ENCODE results near the gene LARP7.

Gene LARP7

GRCh38 chr4:112626228-112626627 lies 10.7 kb upstream of the LARP7 start:
- TF ChIP-seq POLR2AphosphoS5 (IDR thresholded peaks at IDR 0.05; ENCODE audit: low read depth, low read length) (no peak), TAF1 (IDR thresholded peaks at IDR 0.05; ENCODE audit: borderline replicate concordance, insufficient read depth, low read length) (no peak), REST (IDR thresholded peaks at IDR 0.05; ENCODE audit: insufficient read depth in 1 of 2, low read depth in 2 of 2, low read length in 2 of 2) (no peak), FOXP2 (optimal IDR thresholded peaks at IDR 0.05; ENCODE audit: borderline replicate concordance, extremely low read depth, extremely low read length, insufficient read depth) (no peak), SIN3A (IDR thresholded peaks at IDR 0.05; ENCODE audit: borderline replicate concordance, insufficient read depth, low read length) (no peak)

- TF ChIP-seq POLR2AphosphoS5 (IDR thresholded peaks at IDR 0.05; ENCODE audit: low read depth, low read length) (no peak), REST (IDR thresholded peaks at IDR 0.05; ENCODE audit: insufficient read depth in 1 of 2, low read depth in 2 of 2, low read length in 2 of 2) (no peak), FOXP2 (optimal IDR thresholded peaks at IDR 0.05; ENCODE audit: borderline replicate concordance, extremely low read depth, extremely low read length, insufficient read depth) (no peak), TAF1 (IDR thresholded peaks at IDR 0.05; ENCODE audit: borderline replicate concordance, insufficient read depth, low read length) (no peak), SIN3A (IDR thresholded peaks at IDR 0.05; ENCODE audit: borderline replicate concordance, insufficient read depth, low read length) (no peak)
Measured at GRCh38 chr4:112633477-112634235, 3.3 kb upstream of the LARP7 start.

- TF ChIP-seq POLR2AphosphoS5 (IDR thresholded peaks at IDR 0.05; ENCODE audit: low read depth, low read length) (no peak), SIN3A (IDR thresholded peaks at IDR 0.05; ENCODE audit: borderline replicate concordance, insufficient read depth, low read length) (no peak), REST (IDR thresholded peaks at IDR 0.05; ENCODE audit: insufficient read depth in 1 of 2, low read depth in 2 of 2, low read length in 2 of 2) (no peak), FOXP2 (optimal IDR thresholded peaks at IDR 0.05; ENCODE audit: borderline replicate concordance, extremely low read depth, extremely low read length, insufficient read depth) (no peak), TAF1 (IDR thresholded peaks at IDR 0.05; ENCODE audit: borderline replicate concordance, insufficient read depth, low read length) (no peak; the same call in 1 of the 2 replicates)
Measured at GRCh38 chr4:112637552-112637866, 566 bp downstream of the LARP7 start.

GRCh38 chr4:112642526-112642925 lies 5.6 kb downstream of the LARP7 start:
- no peak for TF ChIP-seq TAF1 (IDR thresholded peaks at IDR 0.05; ENCODE audit: borderline replicate concordance, insufficient read depth, low read length)
- TF ChIP-seq FOXP2 (optimal IDR thresholded peaks at IDR 0.05; ENCODE audit: borderline replicate concordance, extremely low read depth, extremely low read length, insufficient read depth), result no peak
- TF ChIP-seq REST (IDR thresholded peaks at IDR 0.05; ENCODE audit: insufficient read depth in 1 of 2, low read depth in 2 of 2, low read length in 2 of 2), result no peak
- no peak for TF ChIP-seq POLR2AphosphoS5 (IDR thresholded peaks at IDR 0.05; ENCODE audit: low read depth, low read length)
- no peak for TF ChIP-seq SIN3A (IDR thresholded peaks at IDR 0.05; ENCODE audit: borderline replicate concordance, insufficient read depth, low read length)
